Activated T-helper 1 cell treated with Interleukin-2 at 50 U/mL for 16 hours (primary cell): Measurements from ENCODE around the gene IFITM2.

Experiments used
- DNase-seq: peaks from one replicate; pipeline ENCODE4 v3.0.0-alpha.2; 2020; ENCODE audit warnings: low read depth

IFITM2 gene

GRCh38 chr11:293271-293851, 14.3 kb upstream of the IFITM2 start:
- no peak for DNase-seq

GRCh38 chr11:293852-294661, 13.6 kb upstream of the IFITM2 start:
- no peak for DNase-seq

- DNase-seq, result no peak
Observed at GRCh38 chr11:294780-295179, 12.8 kb upstream of the IFITM2 start.

GRCh38 chr11:295351-296170, 12.1 kb upstream of the IFITM2 start:
- DNase-seq, result no peak

GRCh38 chr11:296171-297050, 11.2 kb upstream of the IFITM2 start:
- no peak for DNase-seq

GRCh38 chr11:297051-297585, 10.5 kb upstream of the IFITM2 start:
- no peak for DNase-seq

DNA sequence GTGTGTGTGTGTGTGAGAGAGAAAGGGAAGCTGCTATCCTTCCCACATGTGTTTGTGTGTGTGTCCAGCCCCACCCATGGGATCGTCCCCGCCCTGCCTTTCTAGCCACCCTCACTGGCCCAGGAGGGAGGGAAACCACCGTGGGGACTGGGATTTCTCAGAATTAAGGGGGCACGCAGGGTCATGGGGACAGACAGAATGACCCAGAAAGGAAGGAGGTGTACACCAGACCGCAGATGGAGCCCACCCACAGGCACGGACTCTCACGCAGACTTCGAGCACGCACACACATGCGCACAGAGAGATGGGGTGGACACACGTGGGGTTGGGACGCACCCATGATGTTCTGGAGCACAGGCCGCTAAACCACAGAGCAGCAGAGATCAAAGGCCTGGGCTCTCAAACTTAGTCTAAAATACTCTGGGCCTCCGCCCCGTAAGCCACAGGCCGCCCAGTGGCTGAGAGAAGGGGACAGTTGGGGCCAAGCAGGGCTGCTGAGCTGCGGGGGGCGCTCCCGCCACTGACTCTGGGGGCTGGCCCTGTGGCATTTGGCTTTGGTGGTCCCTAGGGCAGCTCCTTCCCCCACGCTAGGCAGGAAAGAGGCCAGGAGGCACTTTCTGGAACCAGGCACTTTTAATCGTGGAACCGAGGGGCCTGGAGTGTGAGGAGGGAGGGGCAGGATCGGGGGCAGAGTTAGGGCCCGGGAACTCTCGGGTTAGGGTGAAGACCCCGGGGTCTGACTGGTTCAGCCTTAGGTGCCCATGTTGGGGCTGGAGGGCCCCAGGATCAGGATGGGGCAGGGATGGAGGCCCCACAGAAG, 9.8 kb upstream of the IFITM2 start:
- no peak for DNase-seq

DNA sequence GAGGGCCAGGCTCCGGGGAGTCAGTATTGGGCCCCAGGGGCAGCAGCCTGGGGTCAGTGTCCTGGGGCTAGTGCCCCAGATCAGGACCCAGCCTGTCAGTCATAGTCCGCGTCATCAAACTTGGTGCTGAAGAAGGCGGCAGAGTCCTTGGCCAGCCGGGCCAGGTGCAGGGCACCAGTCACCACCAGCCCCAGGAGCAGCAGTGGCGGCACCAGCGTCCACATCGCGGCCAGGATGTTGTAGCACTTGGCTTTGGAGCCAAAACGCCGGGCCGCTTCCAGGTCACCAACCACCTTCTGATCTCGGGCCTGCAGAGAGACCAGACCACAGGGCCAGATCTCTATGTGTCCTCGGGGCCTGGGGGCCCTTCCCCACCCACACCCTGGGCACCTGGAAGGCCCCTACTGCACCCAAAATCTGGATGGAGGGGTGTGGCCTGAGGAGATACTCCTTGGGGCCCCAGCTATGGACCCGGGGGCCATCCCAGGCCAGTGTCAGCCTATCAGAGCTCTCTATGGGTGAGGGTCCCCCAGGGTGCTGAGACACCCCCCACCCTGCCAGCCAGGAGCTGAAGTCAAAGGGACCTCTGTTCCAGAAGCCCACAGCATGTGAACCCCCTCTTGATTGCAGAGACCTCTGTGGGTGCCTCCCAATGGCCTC, 9.1 kb upstream of the IFITM2 start:
- no peak for DNase-seq

- DNase-seq, result no peak
Observed at GRCh38 chr11:299081-299891, 8.3 kb upstream of the IFITM2 start, which contains the start of gene IFITM5. IFITM5 (minus strand) TSS chr11:299526; CDS start chr11:299490, 36 bp downstream.

- DNase-seq, result no peak
Observed at GRCh38 chr11:299951-300735, 7.5 kb upstream of the IFITM2 start.

DNA sequence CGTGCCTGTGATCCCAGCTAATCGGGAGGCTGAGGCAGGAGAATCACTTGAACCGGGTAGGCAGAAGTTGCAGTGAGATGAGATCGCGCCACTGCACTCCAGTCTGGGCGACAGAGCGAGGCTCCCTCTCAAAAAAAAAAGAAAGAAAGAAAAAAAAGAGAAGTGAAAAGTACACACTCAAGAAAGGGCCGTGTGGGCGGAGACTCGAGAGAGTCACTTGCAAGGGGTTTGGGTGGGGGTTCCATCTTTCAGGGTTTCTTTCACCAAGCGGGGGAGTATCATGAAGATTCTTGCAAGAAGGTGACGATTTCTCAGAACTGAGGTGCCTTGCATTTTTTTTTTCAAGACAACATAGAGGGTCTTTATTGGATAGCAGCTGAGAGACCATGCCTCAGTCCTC, 4.3 kb upstream of the IFITM2 start:
- no peak for DNase-seq

DNA sequence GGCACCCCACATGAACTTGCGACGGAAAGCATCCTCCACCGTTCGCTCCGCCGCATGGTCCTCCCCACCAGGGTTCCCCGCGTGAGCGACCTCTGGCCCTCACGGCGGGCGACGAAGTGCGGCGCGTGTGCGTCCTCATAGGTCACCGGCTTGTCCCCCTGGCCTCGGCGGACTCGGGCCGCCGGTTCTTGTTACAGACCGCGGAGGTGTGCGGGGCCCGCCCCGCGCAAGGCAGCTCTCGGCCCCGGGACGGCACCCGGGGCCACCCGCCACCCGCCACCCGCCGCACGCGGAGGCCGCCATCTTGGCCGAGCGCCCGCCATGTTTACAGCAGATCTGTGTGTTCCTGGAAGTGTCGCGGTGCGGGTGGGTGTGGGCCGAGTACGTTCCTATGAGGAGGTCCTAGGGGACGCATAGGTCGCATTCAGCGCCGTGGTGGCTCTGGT, 3.5 kb upstream of the IFITM2 start:
- DNase-seq, result no peak

- no peak for DNase-seq
Observed at GRCh38 chr11:304915-305843, 2.4 kb upstream of the IFITM2 start.

- DNase-seq, result no peak
Observed at GRCh38 chr11:305844-306211, 1.8 kb upstream of the IFITM2 start.

DNA sequence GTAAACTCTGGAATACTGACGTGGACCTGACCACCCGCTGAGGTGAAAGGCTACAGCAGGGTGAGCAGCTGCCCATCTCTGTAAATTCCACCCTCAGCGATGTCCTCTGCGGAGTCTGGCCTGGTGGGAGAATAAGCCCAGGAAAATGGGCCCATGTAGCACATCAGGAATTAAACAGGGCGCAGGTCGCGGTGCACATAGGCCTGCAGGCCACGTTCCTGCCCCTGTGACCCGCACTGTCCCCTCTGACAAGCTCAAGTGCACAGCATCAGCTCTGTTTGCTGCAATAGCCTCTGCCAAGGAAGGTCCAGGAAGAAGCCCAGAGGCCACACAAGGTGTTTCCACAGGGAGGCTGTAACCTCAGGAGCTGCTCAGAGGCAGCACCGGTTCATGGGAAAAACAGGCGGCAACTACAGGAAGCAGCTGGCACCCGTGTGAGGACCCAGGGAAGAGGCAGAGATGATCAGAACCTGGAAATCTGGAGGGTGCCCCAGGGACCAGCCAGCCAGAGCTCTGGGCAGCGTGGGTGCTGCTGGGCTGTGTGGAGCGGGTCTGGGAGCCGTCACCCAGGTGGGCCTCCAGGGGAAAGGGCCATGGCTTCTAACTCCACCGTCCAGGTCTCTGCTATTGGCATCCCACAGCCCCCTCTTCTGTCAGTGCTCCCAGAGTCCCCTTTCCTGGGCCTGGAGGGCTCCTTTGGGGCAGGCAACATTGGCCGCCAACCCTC, 808 bp upstream of the IFITM2 start:
- DNase-seq, result no peak
